ENCODE data around the gene ARSA.
"Not testable (repeated sequence)": the region's sequence is repeated elsewhere in the genome, so short reads cannot be mapped to it uniquely, and the experiment has no call there.

ARSA gene

GRCh38 chr22:50608058-50608840, 19.7 kb downstream of the ARSA start:
- H3K4me1 ChIP-seq; in situ Hi-C loops (cut with MboI; ENCODE audit: low sequenced_read_pairs); DNase-seq (ENCODE audit: low spot score in 2 of 2); H3K9me3 ChIP-seq; H3K27me3 ChIP-seq (ENCODE audit: low read depth); H3K36me3 ChIP-seq (replicated peaks); H3K4me3 ChIP-seq: not testable (repeated sequence)

DNA sequence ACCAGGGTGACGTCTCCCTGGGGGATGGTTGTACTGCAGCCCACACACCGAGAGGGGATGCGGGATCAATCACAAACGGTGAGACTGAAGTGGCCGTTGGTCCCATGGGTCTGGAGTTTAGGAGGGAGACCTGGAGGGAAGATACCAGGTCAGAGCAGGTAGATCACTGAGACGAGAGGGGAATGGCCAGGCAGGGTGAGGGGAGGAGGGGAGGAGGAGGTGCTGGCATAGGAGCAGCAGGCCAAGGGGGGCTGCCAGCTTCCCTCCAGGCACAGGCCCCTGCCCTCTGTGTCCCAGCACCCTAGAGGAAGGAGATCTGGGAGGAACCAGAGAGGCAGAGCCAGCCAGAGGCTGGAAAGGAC, 20.3 kb downstream of the ARSA start:
- Histone ChIP-seq H3K27me3 (ENCODE audit: low read depth) (no peaks in the 10 kb centered on the region), H3K4me1 (no peaks in the 10 kb centered on the region), H3K9me3 (no peaks in the 10 kb centered on the region), H3K36me3 (replicated peaks) (no peaks in the 10 kb centered on the region), H3K4me3 (no peak overlapping the region)
- no peak for DNase-seq (ENCODE audit: low spot score in 2 of 2)
- in situ Hi-C loops (cut with MboI; ENCODE audit: low sequenced_read_pairs), result no loop called here

DNA sequence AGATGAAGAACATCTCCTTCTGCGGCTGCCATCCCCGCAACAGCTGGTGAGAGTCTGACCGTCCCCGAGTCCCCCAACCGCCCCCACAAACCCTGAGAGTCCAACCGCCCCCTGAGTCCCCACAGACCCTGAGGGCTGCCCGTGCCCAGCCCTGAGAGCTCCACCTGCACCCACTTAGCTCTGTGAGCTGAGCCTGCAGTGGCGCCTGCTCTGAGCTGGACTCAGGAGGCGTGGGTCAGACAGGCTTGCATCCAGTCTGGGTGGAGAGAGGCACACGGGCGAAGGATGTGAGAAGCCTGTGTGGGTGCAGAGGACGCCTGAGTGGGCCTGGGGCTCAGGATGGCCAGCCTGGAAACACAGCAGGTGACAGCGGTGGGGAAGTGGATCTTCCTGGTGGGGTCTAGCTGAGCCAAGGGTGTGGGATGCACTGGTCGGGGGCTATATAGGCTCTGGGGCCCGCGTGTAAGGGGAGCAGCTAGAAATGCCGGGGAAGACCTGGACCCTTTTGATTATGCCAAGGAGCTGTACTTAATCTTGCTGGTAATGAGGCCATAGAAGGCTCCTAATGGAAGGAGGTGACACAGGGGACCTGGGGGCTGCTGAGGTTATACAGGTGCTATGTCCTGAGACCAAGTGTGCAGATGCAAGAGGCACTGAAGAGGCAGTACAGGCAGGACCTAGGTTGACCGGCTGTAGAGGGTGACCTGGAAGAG, 20.9 kb downstream of the ARSA start:
- H3K4me3 ChIP-seq, result no peak overlapping the region
- no peaks in the 10 kb centered on the region for H3K36me3 ChIP-seq (replicated peaks)
- no peaks in the 10 kb centered on the region for H3K9me3 ChIP-seq
- no peaks in the 10 kb centered on the region for H3K4me1 ChIP-seq
- H3K27me3 ChIP-seq (ENCODE audit: low read depth), result no peaks in the 10 kb centered on the region
- no peak for DNase-seq (ENCODE audit: low spot score in 2 of 2)
- in situ Hi-C loops (cut with MboI; ENCODE audit: low sequenced_read_pairs), result no loop called here

GRCh38 chr22:50606165-50606945, 21.6 kb downstream of the ARSA start:
- Histone ChIP-seq H3K27me3 (ENCODE audit: low read depth) (no peaks in the 10 kb centered on the region), H3K36me3 (replicated peaks) (no peaks in the 10 kb centered on the region), H3K4me1 (peaks cover 4% of the 10 kb centered on the region; the same call in 1 of the 2 replicates), H3K4me3 (no peak overlapping the region), H3K9me3 (no peaks in the 10 kb centered on the region)
- no peak for DNase-seq (ENCODE audit: low spot score in 2 of 2)
- in situ Hi-C loops (cut with MboI; ENCODE audit: low sequenced_read_pairs), result no loop called here

- in situ Hi-C loops (cut with MboI; ENCODE audit: low sequenced_read_pairs), result no loop called here
- Histone ChIP-seq H3K4me3 (no peak overlapping the region), H3K9me3 (no peaks in the 10 kb centered on the region), H3K27me3 (ENCODE audit: low read depth) (no peaks in the 10 kb centered on the region), H3K4me1 (peaks cover 4% of the 10 kb centered on the region; the same call in 1 of the 2 replicates), H3K36me3 (replicated peaks) (no peaks in the 10 kb centered on the region)
- DNase-seq (ENCODE audit: low spot score in 2 of 2), result no peak
Observed at GRCh38 chr22:50605613-50606074, 22.3 kb downstream of the ARSA start.

GRCh38 chr22:50605002-50605612, 22.8 kb downstream of the ARSA start:
- H3K36me3 ChIP-seq (replicated peaks), result no peaks in the 10 kb centered on the region
- H3K4me3 ChIP-seq, result no peak overlapping the region
- no peaks in the 10 kb centered on the region for H3K27me3 ChIP-seq (ENCODE audit: low read depth)
- in situ Hi-C loops (cut with MboI; ENCODE audit: low sequenced_read_pairs), result no loop called here
- no peaks in the 10 kb centered on the region for H3K9me3 ChIP-seq
- no peak for DNase-seq (ENCODE audit: low spot score in 2 of 2)
- H3K4me1 ChIP-seq, result peaks cover 4% of the 10 kb centered on the region; the same call in 1 of the 2 replicates

DNA sequence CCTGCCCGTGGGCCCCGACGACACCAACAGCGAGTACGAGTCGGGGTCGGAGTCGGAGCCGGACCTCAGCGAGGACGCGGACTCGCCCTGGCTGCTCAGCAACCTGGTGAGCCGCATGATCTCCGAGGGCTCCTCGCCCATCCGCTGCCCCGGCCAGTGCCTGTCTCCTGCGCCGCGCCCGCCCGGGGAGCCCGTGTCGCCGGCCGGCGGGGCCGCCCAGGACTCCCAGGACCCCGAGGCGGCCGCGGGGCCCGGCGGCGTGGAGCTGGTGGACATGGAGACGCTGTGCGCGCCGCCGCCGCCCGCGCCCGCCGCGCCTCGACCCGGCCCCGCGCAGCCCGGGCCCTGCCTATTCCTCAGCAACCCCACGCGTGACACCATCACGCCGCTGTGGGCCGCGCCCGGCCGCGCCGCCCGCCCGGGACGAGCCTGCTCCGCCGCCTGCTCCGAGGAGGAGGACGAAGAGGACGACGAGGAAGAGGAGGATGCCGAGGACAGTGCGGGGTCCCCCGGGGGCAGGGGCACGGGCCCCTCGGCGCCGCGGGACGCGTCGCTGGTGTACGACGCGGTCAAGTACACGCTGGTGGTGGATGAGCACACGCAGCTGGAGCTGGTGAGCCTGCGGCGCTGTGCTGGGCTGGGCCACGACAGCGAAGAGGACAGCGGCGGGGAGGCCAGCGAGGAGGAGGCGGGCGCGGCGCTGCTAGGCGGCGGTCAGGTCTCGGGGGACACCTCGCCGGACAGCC, 23.5 kb downstream of the ARSA start:
- in situ Hi-C loops (cut with MboI; ENCODE audit: low sequenced_read_pairs), result no loop called here
- Histone ChIP-seq H3K9me3 (no peaks in the 10 kb centered on the region), H3K4me3 (no peak overlapping the region), H3K27me3 (ENCODE audit: low read depth) (no peaks in the 10 kb centered on the region), H3K36me3 (replicated peaks) (no peaks in the 10 kb centered on the region), H3K4me1 (peaks cover 8% of the 10 kb centered on the region)
- DNase-seq (ENCODE audit: low spot score in 2 of 2), result no peak

DNA sequence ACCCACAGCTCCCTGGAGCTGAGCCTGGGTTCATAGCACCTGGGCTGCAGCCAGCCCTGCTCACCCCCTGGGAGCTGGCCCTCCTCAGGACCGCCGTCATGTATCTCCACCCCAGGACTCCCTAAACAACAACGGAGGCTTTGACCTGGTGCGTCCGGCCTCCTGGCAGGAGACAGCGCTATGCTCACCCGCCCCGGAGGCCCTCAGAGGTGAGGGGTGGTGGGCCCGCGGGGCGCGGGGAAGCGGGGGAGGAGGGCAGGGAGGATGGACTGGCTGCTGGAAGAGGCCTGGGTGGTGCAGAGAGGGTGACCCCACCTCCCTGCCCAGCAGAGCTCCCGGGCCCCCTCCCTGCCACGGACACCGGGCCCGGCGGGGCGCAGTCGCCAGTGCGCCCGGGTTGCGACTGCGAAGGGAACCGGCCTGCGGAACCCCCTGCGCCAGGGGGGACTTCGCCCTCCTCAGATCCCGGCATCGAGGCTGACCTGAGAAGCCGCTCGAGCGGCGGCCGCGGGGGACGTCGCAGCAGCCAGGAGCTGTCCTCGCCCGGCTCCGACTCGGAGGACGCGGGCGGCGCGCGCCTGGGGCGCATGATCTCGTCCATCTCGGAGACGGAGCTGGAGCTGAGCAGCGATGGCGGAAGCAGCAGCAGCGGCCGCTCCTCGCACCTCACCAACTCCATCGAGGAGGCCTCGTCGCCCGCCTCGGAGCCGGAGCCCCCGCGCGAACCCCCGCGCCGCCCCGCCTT, 24.3 kb downstream of the ARSA start:
- no peak overlapping the region for H3K4me3 ChIP-seq
- peaks cover 8% of the 10 kb centered on the region for H3K4me1 ChIP-seq
- DNase-seq (ENCODE audit: low spot score in 2 of 2), result no peak
- in situ Hi-C loops (cut with MboI; ENCODE audit: low sequenced_read_pairs), result no loop called here
- no peaks in the 10 kb centered on the region for H3K36me3 ChIP-seq (replicated peaks)
- H3K9me3 ChIP-seq, result no peaks in the 10 kb centered on the region
- H3K27me3 ChIP-seq (ENCODE audit: low read depth), result no peaks in the 10 kb centered on the region

GRCh38 chr22:50602338-50602700, 25.6 kb downstream of the ARSA start:
- Histone ChIP-seq H3K27me3 (ENCODE audit: low read depth) (no peaks in the 10 kb centered on the region), H3K4me3 (no peak overlapping the region)
- in situ Hi-C loops (cut with MboI; ENCODE audit: low sequenced_read_pairs), result no loop called here

GRCh38 chr22:50601669-50602337, 26.1 kb downstream of the ARSA start:
- no peaks in the 10 kb centered on the region for H3K36me3 ChIP-seq (replicated peaks)
- peak overlapping the region; percentile 44; the same call in 1 of the 2 replicates for H3K4me3 ChIP-seq
- H3K4me1 ChIP-seq, result peaks cover 8% of the 10 kb centered on the region
- DNase-seq (ENCODE audit: low spot score in 2 of 2), result peak in 1 of 2 experiments; percentile 4
- H3K9me3 ChIP-seq, result no peaks in the 10 kb centered on the region
- H3K27me3 ChIP-seq (ENCODE audit: low read depth), result no peaks in the 10 kb centered on the region
- in situ Hi-C loops (cut with MboI; ENCODE audit: low sequenced_read_pairs), result no loop called here

More at GRCh38 chr22:50602338-50602700, 25.6 kb downstream of the ARSA start:
- no peaks in the 10 kb centered on the region for H3K36me3 ChIP-seq (replicated peaks)
- H3K9me3 ChIP-seq, result no peaks in the 10 kb centered on the region
- peak in 1 of 2 experiments; percentile 6 for DNase-seq (ENCODE audit: low spot score in 2 of 2)
- peaks cover 8% of the 10 kb centered on the region for H3K4me1 ChIP-seq

DNA sequence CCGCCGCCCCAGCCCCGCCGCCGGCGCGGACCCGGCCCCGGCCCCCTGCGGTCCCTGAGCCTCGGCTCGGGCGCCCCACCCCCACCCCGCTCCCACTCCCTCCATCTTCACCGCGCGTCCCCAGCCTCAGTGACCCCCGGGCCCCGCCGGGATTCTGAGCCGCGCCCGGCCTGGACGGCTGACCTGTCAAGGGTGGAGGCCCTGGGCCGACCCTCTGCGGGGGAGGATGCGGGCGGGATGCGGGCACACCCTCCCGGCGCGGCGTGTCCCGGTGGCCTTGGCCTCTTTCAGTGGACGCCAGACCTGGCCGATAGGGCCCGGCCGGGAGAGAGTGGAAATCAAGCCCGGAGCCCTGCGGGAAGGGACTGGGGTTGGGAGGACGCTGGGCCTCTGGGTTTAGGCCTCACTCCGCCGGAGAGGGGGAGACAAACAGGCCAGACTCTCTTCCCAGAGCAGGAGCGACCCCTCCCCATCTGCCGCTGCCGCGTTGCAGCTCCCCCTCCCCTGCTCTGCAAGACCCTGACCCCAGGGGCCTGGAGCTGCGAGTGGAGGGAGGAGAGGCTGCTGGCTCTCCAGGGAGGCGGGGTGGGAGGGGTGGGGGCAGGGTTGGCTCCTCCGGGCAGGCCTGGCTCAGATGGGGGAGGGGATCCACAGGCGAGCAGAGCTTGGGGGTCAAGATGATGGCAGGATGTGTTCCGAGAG, 26.8 kb downstream of the ARSA start:
- H3K9me3 ChIP-seq, result no peaks in the 10 kb centered on the region
- no peaks in the 10 kb centered on the region for H3K27me3 ChIP-seq (ENCODE audit: low read depth)
- H3K4me1 ChIP-seq, result peaks cover 8% of the 10 kb centered on the region
- in situ Hi-C loops (cut with MboI; ENCODE audit: low sequenced_read_pairs), result no loop called here
- peak overlapping the region; percentile 44 for H3K4me3 ChIP-seq
- peak in 1 of 2 experiments; percentile 39 for DNase-seq (ENCODE audit: low spot score in 2 of 2)
- H3K36me3 ChIP-seq (replicated peaks), result no peaks in the 10 kb centered on the region

DNA sequence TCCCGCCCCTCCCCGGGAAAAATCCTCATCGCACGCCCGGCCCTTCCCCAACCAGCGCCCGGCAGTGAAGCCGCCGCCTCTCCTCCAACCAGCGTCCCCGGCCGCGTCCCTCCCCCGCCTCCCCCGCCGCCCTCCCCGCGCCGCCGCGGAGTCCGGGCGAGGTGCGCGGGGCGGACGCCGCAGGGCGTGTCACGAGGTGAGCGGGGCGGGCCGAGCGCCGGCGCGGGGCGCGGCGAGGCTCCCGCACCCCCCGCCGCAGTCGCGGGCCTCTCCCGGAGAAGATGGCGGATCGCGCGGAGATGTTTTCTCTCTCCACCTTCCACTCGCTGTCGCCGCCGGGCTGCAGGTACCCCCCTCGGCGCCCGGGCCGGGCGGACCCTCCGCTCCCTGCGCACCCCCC, 27.4 kb downstream of the ARSA start, which contains the start of gene MAPK8IP2:
Gene MAPK8IP2, plus strand, starts transcription at position 256 of the 400 bp plus-strand sequence. Its CDS starts 26 bp downstream, at position 282.
- Histone ChIP-seq H3K36me3 (replicated peaks) (no peaks in the 10 kb centered on the region), H3K4me3 (peak within 1 kb of the TSS; percentile 44), H3K27me3 (ENCODE audit: low read depth) (no peaks in the 10 kb centered on the region), H3K4me1 (peaks cover 8% of the 10 kb centered on the region), H3K9me3 (no peaks in the 10 kb centered on the region)
- DNase-seq (ENCODE audit: low spot score in 2 of 2), result peak; percentile 42 to 78
- in situ Hi-C loops (cut with MboI; ENCODE audit: low sequenced_read_pairs), result no loop called here
